ENCODE measurements around the gene DLGAP1.
A peak's percentile ranks its signal among the peaks of the same experiment; 100 is the strongest.

Gene DLGAP1

GRCh38 chr18:3935305-3935704 is 519.8 kb downstream of the DLGAP1 start:
- no peak for DNase-seq (ENCODE audit: low spot score)

GRCh38 chr18:3932276-3932675 is 522.8 kb downstream of the DLGAP1 start:
- DNase-seq (ENCODE audit: low spot score), result no peak

GRCh38 chr18:3931542-3932112 is 523.5 kb downstream of the DLGAP1 start:
- DNase-seq (ENCODE audit: low spot score), result no peak

- DNase-seq (ENCODE audit: low spot score), result no peak
Measured at GRCh38 chr18:3931013-3931315, 524.1 kb downstream of the DLGAP1 start.

- DNase-seq (ENCODE audit: low spot score), result no peak
Measured at GRCh38 chr18:3930126-3931012, 524.7 kb downstream of the DLGAP1 start.

- DNase-seq (ENCODE audit: low spot score), result no peak
Measured at GRCh38 chr18:3924455-3924854, 530.7 kb downstream of the DLGAP1 start.

GRCh38 chr18:3923750-3924149 is 531.4 kb downstream of the DLGAP1 start:
- DNase-seq (ENCODE audit: low spot score), result peak; percentile 43

- no peak for DNase-seq (ENCODE audit: low spot score)
Measured at GRCh38 chr18:3921826-3922225, 533.3 kb downstream of the DLGAP1 start.

GRCh38 chr18:3920832-3921231 is 534.3 kb downstream of the DLGAP1 start:
- no peak for DNase-seq (ENCODE audit: low spot score)

GRCh38 chr18:3919396-3920061 is 535.6 kb downstream of the DLGAP1 start:
- no peak for DNase-seq (ENCODE audit: low spot score)

GRCh38 chr18:3916082-3916481 is 539.0 kb downstream of the DLGAP1 start:
- DNase-seq (ENCODE audit: low spot score), result no peak

- DNase-seq (ENCODE audit: low spot score), result no peak
Measured at GRCh38 chr18:3914833-3915610, 540.1 kb downstream of the DLGAP1 start.

- DNase-seq (ENCODE audit: low spot score), result no peak
Measured at GRCh38 chr18:3914109-3914508, 541.0 kb downstream of the DLGAP1 start.

GRCh38 chr18:3912705-3913104 is 542.4 kb downstream of the DLGAP1 start:
- DNase-seq (ENCODE audit: low spot score), result no peak

GRCh38 chr18:3911413-3911812 is 543.7 kb downstream of the DLGAP1 start:
- DNase-seq (ENCODE audit: low spot score), result no peak

- DNase-seq (ENCODE audit: low spot score), result peak; percentile 31
Measured at GRCh38 chr18:3910512-3910911, 544.6 kb downstream of the DLGAP1 start.

GRCh38 chr18:3907955-3908354 is 547.2 kb downstream of the DLGAP1 start:
- DNase-seq (ENCODE audit: low spot score), result no peak

- no peak for DNase-seq (ENCODE audit: low spot score)
Measured at GRCh38 chr18:3906116-3906750, 548.9 kb downstream of the DLGAP1 start.

- peak; percentile 41 for DNase-seq (ENCODE audit: low spot score)
Measured at GRCh38 chr18:3903337-3903736, 551.8 kb downstream of the DLGAP1 start.

- no peak for DNase-seq (ENCODE audit: low spot score)
Measured at GRCh38 chr18:3902676-3903075, 552.4 kb downstream of the DLGAP1 start.

- no peak for DNase-seq (ENCODE audit: low spot score)
Measured at GRCh38 chr18:3901811-3902210, 553.3 kb downstream of the DLGAP1 start.

- no peak for DNase-seq (ENCODE audit: low spot score)
Measured at GRCh38 chr18:3901042-3901441, 554.1 kb downstream of the DLGAP1 start.
